ENCODE data around the gene PDE9A. TPM values are rescaled to one million over a fixed set of nuclear protein-coding genes. Genes with fewer than 3 reads are reported as not detected.

The PDE9A gene
- total and polyA plus RNA-seq, 5 donors from 2014 or later = 1.4 to 7.3 (median 2.6) TPM

DNA sequence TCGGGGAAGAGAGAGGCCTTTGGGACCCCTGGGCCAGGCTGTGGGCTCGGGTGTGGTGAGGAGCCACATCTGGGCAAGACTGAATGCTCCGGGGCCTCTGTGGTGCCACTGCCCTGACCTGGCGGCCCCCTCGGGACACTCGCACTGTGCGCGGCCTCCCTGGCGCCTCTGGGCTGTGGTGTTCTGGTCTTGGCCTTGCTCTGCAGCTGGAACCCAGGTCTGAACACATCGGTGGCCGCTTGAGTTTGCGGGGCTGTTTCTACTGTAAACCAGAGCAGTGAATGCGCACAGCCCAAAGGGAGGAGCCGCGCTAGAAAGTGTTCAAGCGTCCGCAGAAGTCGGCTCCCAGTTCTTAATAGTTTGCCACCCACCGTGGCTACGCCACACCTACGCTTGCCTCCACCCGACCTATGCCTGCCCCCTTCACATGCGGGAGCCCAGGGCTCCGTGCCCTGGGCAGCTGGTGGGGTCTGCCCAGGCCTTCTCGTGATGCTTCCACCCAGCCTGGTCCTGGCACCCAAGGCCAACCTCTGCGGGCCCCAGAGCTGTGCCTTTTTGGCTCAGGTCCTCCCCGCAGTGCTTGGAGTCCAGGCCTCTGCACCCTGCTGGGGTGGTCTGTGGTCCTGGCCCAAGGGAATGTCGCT, 4.4 kb downstream of the PDE9A start:
- Mint-ChIP-seq H3K9me3 (no peaks in the 10 kb centered on the region), H3K4me1 (peaks cover 0 to 38% (median 7%) of the 10 kb centered on the region in 4 donors), H3K36me3 (peaks cover 4% of the 10 kb centered on the region), H3K27ac (no peak overlapping the region), H3K4me3 (peak overlapping the region in 1 of 4 donors; percentile 60), H3K27me3 (peaks cover 16% of the 10 kb centered on the region)
- no peak overlapping the region for H3K27ac ChIP-seq (ENCODE audit: insufficient read depth, low read length, poor library complexity, severe bottlenecking)
- H3K4me1 ChIP-seq (ENCODE audit: control insufficient read depth, insufficient read depth, low read length, poor library complexity, severe bottlenecking) = peaks cover 10% of the 10 kb centered on the region
- H3K9me3 ChIP-seq (ENCODE audit: control insufficient read depth in 2 of 2, low read length in 2 of 2) = no peaks in the 10 kb centered on the region
- no peak for ATAC-seq (ENCODE audit: low read depth in 2 of 2)
- no peak for DNase-seq
- H3K27me3 ChIP-seq (ENCODE audit: control insufficient read depth, insufficient read depth, low read length) = no peaks in the 10 kb centered on the region
- no peaks in the 10 kb centered on the region for H3K36me3 ChIP-seq (ENCODE audit: control insufficient read depth, insufficient read depth, low read length)
- H3K4me3 ChIP-seq (ENCODE audit: low read depth, low read length) = no peak overlapping the region

DNA sequence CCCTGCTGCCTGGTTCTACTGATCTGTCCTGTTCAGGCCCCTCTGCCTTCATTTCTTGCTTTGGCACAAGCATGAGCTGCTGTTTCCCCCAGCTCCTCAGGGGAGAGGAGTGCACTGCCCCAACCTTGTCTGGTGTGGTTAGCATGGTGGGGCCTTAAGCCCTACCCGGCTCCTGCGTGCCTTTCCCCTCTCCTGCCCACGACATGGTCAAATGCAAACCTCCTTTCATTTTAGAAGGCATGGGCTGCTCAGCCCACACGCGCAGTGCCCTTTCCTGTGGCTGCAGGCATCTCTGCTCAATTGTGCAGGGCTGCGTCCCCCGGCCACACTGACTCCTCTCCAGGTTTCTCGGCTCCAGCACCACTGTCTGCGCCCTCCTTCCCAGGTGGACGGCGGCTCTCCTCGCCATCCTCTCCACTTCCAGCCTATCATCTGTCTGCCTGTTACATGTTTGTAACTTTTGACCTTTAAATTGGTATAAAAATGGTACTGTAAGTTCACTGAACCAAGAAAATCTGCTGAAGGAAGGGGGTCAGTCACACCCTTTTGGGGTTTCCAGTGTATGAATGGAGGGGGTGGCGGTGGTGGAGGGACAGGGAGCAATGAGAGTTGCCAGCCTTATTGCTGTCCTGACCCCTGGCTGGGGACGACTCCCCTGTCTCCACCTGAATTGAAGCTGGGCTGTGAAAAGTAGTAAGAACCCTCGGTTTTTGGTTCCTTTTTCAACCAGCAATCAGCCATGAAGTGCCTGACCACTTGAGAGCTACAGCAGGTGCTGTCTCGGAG, 5.1 kb downstream of the PDE9A start:
- no peaks in the 10 kb centered on the region for H3K9me3 Mint-ChIP-seq
- H3K36me3 ChIP-seq (ENCODE audit: control insufficient read depth, insufficient read depth, low read length) = no peaks in the 10 kb centered on the region
- H3K4me1 Mint-ChIP-seq = peaks cover 0 to 35% (median 7%) of the 10 kb centered on the region in 4 donors
- peaks cover 12% of the 10 kb centered on the region for H3K27me3 Mint-ChIP-seq
- DNase-seq = no peak
- ATAC-seq (ENCODE audit: low read depth in 2 of 2) = no peak
- no peaks in the 10 kb centered on the region for H3K9me3 ChIP-seq (ENCODE audit: control insufficient read depth in 2 of 2, low read length in 2 of 2)
- H3K27ac ChIP-seq (ENCODE audit: insufficient read depth, low read length, poor library complexity, severe bottlenecking) = no peak overlapping the region
- no peak overlapping the region for H3K4me3 ChIP-seq (ENCODE audit: low read depth, low read length)
- peaks cover 4% of the 10 kb centered on the region for H3K36me3 Mint-ChIP-seq
- peaks cover 10% of the 10 kb centered on the region for H3K4me1 ChIP-seq (ENCODE audit: control insufficient read depth, insufficient read depth, low read length, poor library complexity, severe bottlenecking)
- peak overlapping the region in 2 of 3 donors; percentile 68 to 88 for H3K27ac Mint-ChIP-seq
- H3K4me3 Mint-ChIP-seq = peak overlapping the region in 2 of 4 donors; percentile 53 to 60
- H3K27me3 ChIP-seq (ENCODE audit: control insufficient read depth, insufficient read depth, low read length) = no peaks in the 10 kb centered on the region

DNA sequence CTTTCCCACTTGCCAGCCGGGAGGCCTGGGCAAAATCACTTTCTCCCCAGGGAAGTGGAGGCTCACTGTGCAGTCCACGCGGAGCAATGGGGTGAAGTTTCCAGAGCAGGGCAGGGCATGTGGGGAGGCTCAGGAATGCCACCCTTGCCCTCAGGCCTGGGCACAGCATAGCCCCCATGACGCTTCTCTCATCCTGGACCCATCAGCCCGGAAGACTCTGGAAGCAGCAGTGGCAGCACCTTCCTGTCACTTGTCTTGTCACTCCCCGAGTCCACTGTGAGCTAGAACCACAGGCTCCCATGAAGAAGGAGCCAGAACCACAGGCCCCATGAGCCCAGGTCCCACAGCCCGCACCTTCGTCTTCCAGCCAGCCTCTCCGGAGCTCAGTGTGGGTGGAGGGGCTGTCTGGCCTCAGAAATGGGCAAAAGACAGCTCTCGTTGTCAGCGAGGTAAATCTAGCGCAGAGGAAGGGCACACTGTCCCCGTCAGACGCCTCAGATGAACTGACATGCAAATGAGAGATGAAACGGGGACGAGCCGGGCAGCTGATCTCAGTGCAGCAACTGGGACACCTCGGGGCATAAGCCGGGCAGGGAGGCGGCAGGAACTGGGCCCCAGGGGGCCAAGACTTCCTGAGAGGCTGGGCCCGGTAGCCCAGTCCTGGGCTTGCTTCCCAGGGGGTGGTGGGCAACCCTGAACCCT, 6.1 kb downstream of the PDE9A start:
- Mint-ChIP-seq H3K9me3 (no peaks in the 10 kb centered on the region), H3K27ac (peak overlapping the region in 2 of 3 donors; percentile 20 to 44), H3K27me3 (peaks cover 12% of the 10 kb centered on the region), H3K4me1 (peaks cover 0 to 36% (median 7%) of the 10 kb centered on the region in 4 donors), H3K4me3 (no peak overlapping the region), H3K36me3 (peaks cover 4% of the 10 kb centered on the region)
- no peak for ATAC-seq (ENCODE audit: low read depth in 2 of 2)
- Histone ChIP-seq H3K9me3 (ENCODE audit: control insufficient read depth in 2 of 2, low read length in 2 of 2) (no peaks in the 10 kb centered on the region), H3K27ac (ENCODE audit: insufficient read depth, low read length, poor library complexity, severe bottlenecking) (no peak overlapping the region), H3K4me3 (ENCODE audit: low read depth, low read length) (no peak overlapping the region), H3K36me3 (ENCODE audit: control insufficient read depth, insufficient read depth, low read length) (no peaks in the 10 kb centered on the region), H3K4me1 (ENCODE audit: control insufficient read depth, insufficient read depth, low read length, poor library complexity, severe bottlenecking) (peaks cover 3% of the 10 kb centered on the region), H3K27me3 (ENCODE audit: control insufficient read depth, insufficient read depth, low read length) (no peaks in the 10 kb centered on the region)
- DNase-seq = no peak

DNA sequence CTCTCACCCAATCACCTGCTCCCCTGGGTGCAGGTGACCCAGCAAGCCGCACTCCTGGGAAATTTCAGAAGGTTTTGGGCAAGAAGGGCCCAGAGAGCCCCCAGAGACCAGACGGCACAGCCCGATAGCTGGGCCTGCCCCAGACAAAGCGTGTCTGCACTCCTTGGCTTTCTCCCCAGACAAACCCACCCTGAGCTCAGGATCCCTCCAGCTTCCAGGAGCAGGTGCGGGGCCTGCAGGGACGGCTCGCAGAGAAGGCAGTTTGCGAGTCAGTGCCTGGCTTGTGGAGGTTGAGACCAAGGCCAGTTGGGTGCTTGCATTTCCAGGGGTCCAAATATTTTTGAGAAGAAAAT, 6.7 kb downstream of the PDE9A start:
- no peaks in the 10 kb centered on the region for H3K4me1 ChIP-seq (ENCODE audit: control insufficient read depth, insufficient read depth, low read length, poor library complexity, severe bottlenecking)
- H3K4me3 ChIP-seq (ENCODE audit: low read depth, low read length) = no peak overlapping the region
- peak overlapping the region in 1 of 3 donors; percentile 44 for H3K27ac Mint-ChIP-seq
- DNase-seq = no peak
- H3K27ac ChIP-seq (ENCODE audit: insufficient read depth, low read length, poor library complexity, severe bottlenecking) = no peak overlapping the region
- H3K4me1 Mint-ChIP-seq = peaks cover 0 to 30% (median 6%) of the 10 kb centered on the region in 4 donors
- H3K36me3 ChIP-seq (ENCODE audit: control insufficient read depth, insufficient read depth, low read length) = no peaks in the 10 kb centered on the region
- H3K9me3 ChIP-seq (ENCODE audit: control insufficient read depth in 2 of 2, low read length in 2 of 2) = no peaks in the 10 kb centered on the region
- no peaks in the 10 kb centered on the region for H3K27me3 ChIP-seq (ENCODE audit: control insufficient read depth, insufficient read depth, low read length)
- no peak for ATAC-seq (ENCODE audit: low read depth in 2 of 2)
- H3K9me3 Mint-ChIP-seq = no peaks in the 10 kb centered on the region
- peaks cover under 1% of the 10 kb centered on the region for H3K36me3 Mint-ChIP-seq
- H3K27me3 Mint-ChIP-seq = peaks cover 6% of the 10 kb centered on the region
- H3K4me3 Mint-ChIP-seq = no peak overlapping the region

DNA sequence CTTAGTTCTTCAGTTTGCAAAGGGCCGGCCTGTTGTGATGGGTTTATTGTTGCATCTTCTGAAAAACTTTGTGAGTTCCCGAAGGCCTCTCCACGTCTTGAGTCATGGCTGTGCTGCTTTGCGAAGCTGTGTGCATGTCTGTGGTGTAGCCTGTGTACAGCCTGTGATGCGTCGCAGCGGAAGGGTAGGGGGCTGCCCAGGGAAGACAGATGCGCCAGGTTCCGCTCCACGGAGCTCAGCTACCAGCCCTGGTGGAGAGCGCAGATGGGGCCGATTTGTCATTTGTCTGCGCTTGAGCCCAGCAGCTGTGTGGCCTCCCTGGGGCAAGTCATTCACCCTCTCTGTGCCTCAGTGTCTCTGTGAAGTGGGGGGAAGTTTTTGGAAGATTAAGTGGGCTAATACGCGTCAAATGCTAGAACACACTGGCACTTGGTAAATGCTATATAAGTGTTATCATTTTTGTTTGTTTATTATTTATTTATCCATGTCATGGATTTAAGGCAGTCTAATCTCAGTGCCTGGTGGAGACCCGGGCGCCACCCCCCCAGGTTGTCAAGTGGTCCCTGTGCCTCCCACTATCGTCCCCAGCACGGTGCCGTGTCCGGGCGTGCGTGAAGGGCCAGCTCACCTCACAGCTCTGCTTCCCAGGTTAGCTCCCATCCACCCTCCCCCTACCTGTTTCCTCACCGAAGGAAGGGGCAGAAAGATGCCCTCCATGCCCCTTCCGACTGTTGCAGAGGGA, 8.4 kb downstream of the PDE9A start:
- Histone ChIP-seq H3K4me1 (ENCODE audit: control insufficient read depth, insufficient read depth, low read length, poor library complexity, severe bottlenecking) (no peaks in the 10 kb centered on the region), H3K27ac (ENCODE audit: insufficient read depth, low read length, poor library complexity, severe bottlenecking) (no peak overlapping the region), H3K9me3 (ENCODE audit: control insufficient read depth in 2 of 2, low read length in 2 of 2) (no peaks in the 10 kb centered on the region), H3K36me3 (ENCODE audit: control insufficient read depth, insufficient read depth, low read length) (no peaks in the 10 kb centered on the region), H3K4me3 (ENCODE audit: low read depth, low read length) (no peak overlapping the region), H3K27me3 (ENCODE audit: control insufficient read depth, insufficient read depth, low read length) (no peaks in the 10 kb centered on the region)
- H3K27ac Mint-ChIP-seq = no peak overlapping the region
- no peak for DNase-seq
- H3K4me3 Mint-ChIP-seq = no peak overlapping the region
- H3K4me1 Mint-ChIP-seq = peaks cover 0 to 14% (median 4%) of the 10 kb centered on the region in 4 donors
- H3K9me3 Mint-ChIP-seq = no peaks in the 10 kb centered on the region
- H3K27me3 Mint-ChIP-seq = peaks cover 3% of the 10 kb centered on the region
- no peak for ATAC-seq (ENCODE audit: low read depth in 2 of 2)
- H3K36me3 Mint-ChIP-seq = no peaks in the 10 kb centered on the region

DNA sequence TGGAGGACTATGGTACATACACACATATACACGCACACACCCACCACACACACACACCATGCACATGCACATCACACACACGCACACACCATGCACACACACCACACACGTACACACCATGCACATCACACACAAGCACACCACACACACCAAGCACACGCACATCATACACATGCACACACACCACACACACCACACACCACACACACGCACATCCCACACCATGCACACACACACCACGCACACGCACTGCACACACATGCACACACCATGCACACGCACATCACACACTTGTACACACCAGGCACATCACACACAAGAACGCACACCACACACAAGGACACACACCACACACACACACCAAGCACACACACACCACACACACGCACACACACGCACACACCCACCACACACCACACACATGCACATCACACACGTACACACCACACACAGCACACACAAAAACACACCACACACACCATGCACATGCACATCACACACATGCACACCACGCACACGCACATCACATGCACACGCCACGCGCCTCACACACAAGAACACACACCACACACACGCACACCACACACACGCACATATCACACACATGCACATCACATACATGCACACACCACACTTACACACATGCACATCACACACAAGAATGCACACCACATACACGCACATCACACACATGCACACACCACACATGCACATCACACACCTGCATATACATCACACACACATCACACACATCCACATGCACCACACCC, 9.2 kb downstream of the PDE9A start:
- H3K27me3 Mint-ChIP-seq = no peaks in the 10 kb centered on the region
- H3K4me1 Mint-ChIP-seq = peaks cover 0 to 14% (median 4%) of the 10 kb centered on the region in 4 donors
- Histone ChIP-seq H3K9me3 (ENCODE audit: control insufficient read depth in 2 of 2, low read length in 2 of 2) (no peaks in the 10 kb centered on the region), H3K27me3 (ENCODE audit: control insufficient read depth, insufficient read depth, low read length) (no peaks in the 10 kb centered on the region), H3K4me3 (ENCODE audit: low read depth, low read length) (no peak overlapping the region), H3K27ac (ENCODE audit: insufficient read depth, low read length, poor library complexity, severe bottlenecking) (no peak overlapping the region), H3K36me3 (ENCODE audit: control insufficient read depth, insufficient read depth, low read length) (no peaks in the 10 kb centered on the region), H3K4me1 (ENCODE audit: control insufficient read depth, insufficient read depth, low read length, poor library complexity, severe bottlenecking) (no peaks in the 10 kb centered on the region)
- ATAC-seq (ENCODE audit: low read depth in 2 of 2) (no peak), DNase-seq (no peak)
- no peaks in the 10 kb centered on the region for H3K9me3 Mint-ChIP-seq
- H3K27ac Mint-ChIP-seq = no peak overlapping the region
- no peaks in the 10 kb centered on the region for H3K36me3 Mint-ChIP-seq
- no peak overlapping the region for H3K4me3 Mint-ChIP-seq

DNA sequence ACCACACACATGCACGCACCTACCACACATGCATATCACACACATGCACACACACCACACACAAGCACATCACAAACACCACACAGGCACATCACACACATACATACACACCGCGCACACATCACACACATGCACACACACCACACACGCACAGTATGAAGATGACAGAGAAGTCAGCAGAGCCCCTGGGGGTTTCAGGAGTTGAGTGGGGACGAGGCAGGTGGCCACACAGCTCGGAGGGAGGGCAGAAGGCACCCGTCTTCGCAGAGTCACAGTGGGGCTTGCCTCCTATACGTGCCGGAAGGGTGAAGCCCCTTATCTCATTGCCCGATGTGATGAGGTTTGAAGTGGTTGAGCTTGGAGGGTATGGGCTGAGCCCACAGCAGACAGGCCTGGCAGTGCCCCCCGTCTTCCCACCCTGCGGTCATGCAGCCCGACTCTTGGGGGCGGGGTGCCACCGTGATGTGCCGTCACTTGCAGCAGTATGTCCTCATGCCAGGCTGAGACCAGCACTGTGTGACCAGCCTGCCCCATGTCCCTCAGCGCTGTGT, 9.9 kb downstream of the PDE9A start:
- Histone ChIP-seq H3K36me3 (ENCODE audit: control insufficient read depth, insufficient read depth, low read length) (no peaks in the 10 kb centered on the region), H3K4me1 (ENCODE audit: control insufficient read depth, insufficient read depth, low read length, poor library complexity, severe bottlenecking) (no peaks in the 10 kb centered on the region), H3K9me3 (ENCODE audit: control insufficient read depth in 2 of 2, low read length in 2 of 2) (no peaks in the 10 kb centered on the region), H3K27me3 (ENCODE audit: control insufficient read depth, insufficient read depth, low read length) (no peaks in the 10 kb centered on the region), H3K27ac (ENCODE audit: insufficient read depth, low read length, poor library complexity, severe bottlenecking) (no peak overlapping the region), H3K4me3 (ENCODE audit: low read depth, low read length) (no peak overlapping the region)
- H3K27ac Mint-ChIP-seq = no peak overlapping the region
- ATAC-seq (ENCODE audit: low read depth in 2 of 2) (no peak), DNase-seq (no peak)
- no peaks in the 10 kb centered on the region for H3K9me3 Mint-ChIP-seq
- H3K36me3 Mint-ChIP-seq = no peaks in the 10 kb centered on the region
- H3K4me1 Mint-ChIP-seq = peaks cover 0 to 13% (median 3%) of the 10 kb centered on the region in 4 donors
- no peaks in the 10 kb centered on the region for H3K27me3 Mint-ChIP-seq
- no peak overlapping the region for H3K4me3 Mint-ChIP-seq
